T-helper 17 cell (primary cell): ENCODE results near the gene PPP2R3A. TPM values are rescaled to one million over a fixed set of nuclear protein-coding genes. Genes with fewer than 3 reads are reported as not detected.
A peak's percentile ranks its signal among the peaks of the same experiment; 100 is the strongest.

Source experiments
- ATAC-seq: fragments of 150-1000 bp; cut with Tn5 transposase; 2 replicates; pipeline ENCODE4 v1.10.0; 2021; ENCODE audit warnings: mild to moderate bottlenecking, moderate library complexity
- DNase-seq, 3 donors: peaks; one replicate each; pipeline versions ENCODE4 v3.0.0 to v3.0.0-alpha.2; 2020 to 2021
- H3K9me3 ChIP-seq: one replicate; pipeline ENCODE4 v1.7.0; 2013; ENCODE audit warnings: low read length, mild to moderate bottlenecking; ENCODE audit not compliant: control insufficient read depth, poor library complexity, severe bottlenecking
- H3K27ac Mint-ChIP-seq: one replicate; pipeline ENCODE4 v1.8.0; 2022; ENCODE audit warnings: mild to moderate bottlenecking, moderate library complexity, mixed read lengths
- H3K27me3 Mint-ChIP-seq: one replicate; pipeline ENCODE4 v1.8.0; 2022; ENCODE audit warnings: mixed read lengths
- H3K36me3 Mint-ChIP-seq: one replicate; pipeline ENCODE4 v1.8.0; 2022; ENCODE audit warnings: low read depth, mixed read lengths
- H3K4me1 Mint-ChIP-seq: one replicate; pipeline ENCODE4 v1.8.0; 2022; ENCODE audit warnings: mild to moderate bottlenecking, mixed read lengths
- H3K4me3 Mint-ChIP-seq: one replicate; pipeline ENCODE4 v1.8.0; 2022; ENCODE audit warnings: mild to moderate bottlenecking, moderate library complexity, mixed read lengths
- total RNA-seq, 4 donors: library from RNA in 2 of 4; stranded (reverse) in 2 of 4; gene quantifications; one replicate each; pipeline ENCODE4 v1.2.3 and lab custom pipeline; 2022 to 2026

Gene PPP2R3A
- total RNA-seq, 2 donors from 2014 or later: 0.13 to 0.17 TPM

DNA sequence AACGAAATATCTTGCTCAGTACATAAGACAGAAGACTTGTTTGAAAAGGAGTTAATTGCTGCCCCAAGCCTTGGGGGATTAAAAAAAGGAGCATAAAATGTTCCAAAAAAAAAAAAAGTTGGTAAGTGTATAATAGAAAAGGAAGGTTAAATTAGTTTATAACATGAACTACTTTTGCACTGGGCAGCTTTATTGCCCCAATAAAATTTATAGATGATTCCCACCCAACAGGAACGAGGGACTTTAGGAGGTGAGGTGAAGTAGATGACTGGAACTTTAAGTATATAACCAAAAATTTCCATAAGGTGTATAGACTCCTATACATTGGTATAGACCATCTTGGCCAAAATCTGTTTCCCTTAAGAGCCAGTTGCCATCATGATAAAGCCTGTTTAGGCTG, 14.8 kb downstream of the PPP2R3A start:
- Mint-ChIP-seq H3K36me3 (peaks cover 2% of the 10 kb centered on the region), H3K27me3 (peaks cover 22% of the 10 kb centered on the region), H3K4me1 (no peaks in the 10 kb centered on the region), H3K4me3 (no peak overlapping the region), H3K27ac (no peak overlapping the region)
- DNase-seq: no peak
- no peak for ATAC-seq
- H3K9me3 ChIP-seq: no peaks in the 10 kb centered on the region

DNA sequence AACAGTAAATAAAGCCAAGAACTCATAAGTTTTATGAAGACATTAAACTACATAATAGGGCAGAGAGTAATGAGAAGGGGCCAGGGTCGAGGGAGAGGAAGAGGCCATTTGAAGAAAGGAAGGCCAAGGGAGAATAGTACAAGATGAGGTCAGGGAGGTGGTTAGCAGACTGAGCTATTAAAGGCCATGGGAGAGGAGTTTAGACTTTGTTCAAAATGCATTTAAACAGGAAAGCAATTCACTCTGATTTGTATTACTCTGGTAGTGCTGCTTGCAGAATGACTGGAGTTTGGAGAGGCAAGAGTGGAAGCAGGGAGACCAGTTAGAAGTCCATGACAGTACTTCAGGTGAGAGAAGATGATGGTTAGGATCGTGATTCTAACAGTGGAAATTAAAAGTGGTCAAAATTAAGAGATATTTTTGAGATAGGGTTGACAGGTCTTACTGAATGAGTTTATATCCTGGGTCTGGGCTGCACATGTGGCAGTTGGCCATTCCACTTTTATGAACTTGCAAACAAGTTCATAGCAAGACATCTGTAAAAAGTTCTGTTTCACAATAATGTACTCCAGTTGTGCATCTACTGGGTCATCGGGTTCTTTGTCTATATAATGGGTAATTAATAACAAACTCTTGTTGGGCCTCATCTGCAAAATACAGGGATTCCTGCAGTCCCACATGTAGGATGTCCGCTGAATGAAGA, 16.3 kb downstream of the PPP2R3A start:
- DNase-seq: no peak
- Mint-ChIP-seq H3K27ac (no peak overlapping the region), H3K36me3 (no peaks in the 10 kb centered on the region), H3K27me3 (peaks cover 22% of the 10 kb centered on the region), H3K4me3 (no peak overlapping the region), H3K4me1 (no peaks in the 10 kb centered on the region)
- H3K9me3 ChIP-seq: no peaks in the 10 kb centered on the region
- no peak for ATAC-seq

DNA sequence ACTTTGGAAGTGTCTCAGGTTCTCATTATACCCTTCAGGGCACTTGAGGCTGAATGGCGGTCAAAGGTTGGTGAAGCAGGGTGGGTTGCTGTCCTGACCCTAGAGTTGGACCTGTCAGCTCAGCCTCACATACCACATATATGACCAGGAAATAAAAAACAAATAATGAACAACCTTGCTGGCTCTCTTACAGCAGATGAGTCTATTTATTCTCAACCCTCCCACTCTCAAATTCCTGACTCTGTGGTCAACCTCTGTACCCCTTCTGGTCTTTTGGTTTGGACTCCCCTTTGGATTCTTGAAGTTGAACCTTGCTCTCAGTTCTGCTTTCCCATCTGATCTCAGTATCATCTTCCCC, 16.9 kb downstream of the PPP2R3A start:
- no peak overlapping the region for H3K27ac Mint-ChIP-seq
- H3K4me1 Mint-ChIP-seq: no peaks in the 10 kb centered on the region
- H3K36me3 Mint-ChIP-seq: no peaks in the 10 kb centered on the region
- H3K4me3 Mint-ChIP-seq: no peak overlapping the region
- DNase-seq (no peak), ATAC-seq (no peak)
- no peaks in the 10 kb centered on the region for H3K9me3 ChIP-seq
- peaks cover 22% of the 10 kb centered on the region for H3K27me3 Mint-ChIP-seq

DNA sequence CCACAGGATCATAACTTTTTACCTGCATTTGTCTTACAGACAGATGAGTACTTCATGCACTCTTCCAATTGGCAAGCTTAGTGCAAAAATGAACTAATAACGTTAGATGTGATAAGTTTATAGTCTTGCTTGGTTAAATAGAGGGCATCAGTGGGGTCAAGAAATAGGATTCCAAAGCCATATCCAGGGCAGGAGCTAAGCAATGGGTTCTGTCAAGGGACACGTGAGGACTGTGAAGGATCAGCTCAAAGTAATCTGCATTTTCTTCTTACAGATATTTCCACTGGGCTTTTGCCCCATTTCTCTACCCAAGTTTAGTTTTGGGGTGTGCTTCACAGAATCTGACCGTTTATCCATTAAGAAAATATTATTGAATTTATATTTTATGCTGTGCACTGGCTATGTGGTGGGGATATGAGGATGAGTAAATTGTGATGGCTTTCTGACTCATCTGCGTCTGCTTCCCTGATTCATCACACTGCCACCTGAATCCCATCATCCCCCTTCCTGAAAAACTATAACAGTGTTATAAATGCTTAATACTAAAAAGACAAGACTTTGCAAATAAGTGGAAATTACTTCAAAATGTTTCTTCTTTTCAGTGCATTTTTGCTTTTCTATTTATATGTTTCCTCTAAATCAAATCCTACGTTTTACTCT, 17.5 kb downstream of the PPP2R3A start:
- Mint-ChIP-seq H3K4me1 (no peaks in the 10 kb centered on the region), H3K4me3 (no peak overlapping the region), H3K27ac (no peak overlapping the region), H3K27me3 (peaks cover 22% of the 10 kb centered on the region), H3K36me3 (no peaks in the 10 kb centered on the region)
- DNase-seq (no peak), ATAC-seq (no peak)
- no peaks in the 10 kb centered on the region for H3K9me3 ChIP-seq

DNA sequence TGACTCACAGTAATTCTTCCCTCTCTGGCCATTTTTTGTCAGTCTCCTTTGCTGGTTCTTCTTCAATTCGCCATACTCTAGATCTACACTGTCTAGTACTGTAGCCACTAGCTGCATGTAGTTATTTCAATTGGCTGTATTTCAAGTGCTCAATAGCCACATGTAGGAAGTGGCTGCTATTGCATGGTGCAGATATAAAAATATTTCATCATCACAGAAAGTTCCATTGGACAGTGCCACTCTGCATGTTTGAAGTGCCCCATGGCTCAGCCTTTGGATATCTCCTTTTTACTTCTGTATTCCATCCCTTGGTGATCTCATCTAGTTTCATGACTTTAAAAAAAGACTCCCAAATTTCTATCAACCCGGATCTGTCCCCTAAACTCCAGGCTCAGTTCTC, 22.1 kb downstream of the PPP2R3A start:
- Mint-ChIP-seq H3K4me1 (peaks cover 2% of the 10 kb centered on the region), H3K27me3 (peaks cover 18% of the 10 kb centered on the region), H3K4me3 (no peak overlapping the region), H3K36me3 (no peaks in the 10 kb centered on the region), H3K27ac (no peak overlapping the region)
- ATAC-seq (no peak), DNase-seq (no peak)
- H3K9me3 ChIP-seq: no peaks in the 10 kb centered on the region

DNA sequence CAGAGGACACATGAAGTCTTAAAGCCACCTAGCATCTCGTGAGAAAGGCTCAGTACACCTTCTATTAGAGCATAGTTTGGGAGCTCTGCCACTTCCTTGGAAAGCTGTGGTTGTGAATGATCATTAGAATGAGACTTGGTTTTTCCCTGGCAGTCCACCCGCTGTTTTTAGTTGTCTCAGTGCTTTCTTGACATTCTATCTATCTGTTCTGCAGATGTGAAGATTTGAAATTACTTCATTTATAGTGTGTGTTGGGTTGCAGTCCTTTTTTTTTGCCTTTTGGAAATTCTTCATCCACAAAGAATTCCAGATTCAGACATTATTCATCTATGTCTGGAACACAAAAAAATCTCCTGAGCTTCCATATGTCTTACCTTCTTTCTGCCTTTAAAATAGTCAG, 23.7 kb downstream of the PPP2R3A start:
- ATAC-seq: no peak
- Mint-ChIP-seq H3K27me3 (peaks cover 14% of the 10 kb centered on the region), H3K27ac (no peak overlapping the region), H3K36me3 (no peaks in the 10 kb centered on the region), H3K4me3 (no peak overlapping the region), H3K4me1 (peaks cover 2% of the 10 kb centered on the region)
- no peaks in the 10 kb centered on the region for H3K9me3 ChIP-seq
- DNase-seq: no peak

DNA sequence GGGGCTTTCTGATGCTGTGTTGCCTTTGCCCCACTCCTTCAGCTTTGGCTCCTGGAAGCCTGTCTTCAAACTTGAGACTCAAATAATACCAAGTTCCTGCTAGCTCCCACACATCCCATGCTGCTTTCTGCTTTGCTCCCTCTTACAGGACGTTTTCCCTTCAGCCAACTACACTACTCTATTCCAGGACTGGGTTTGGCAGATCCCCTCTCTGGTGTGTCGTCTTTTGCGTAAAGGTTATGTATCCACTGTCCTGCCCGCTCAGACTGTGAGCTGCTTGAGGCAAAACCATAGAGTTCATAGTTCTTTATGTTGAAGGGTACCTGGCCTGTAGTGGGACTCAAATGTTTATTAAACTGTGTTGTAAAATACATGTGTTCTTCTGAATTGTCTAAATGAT, 25.4 kb downstream of the PPP2R3A start:
- H3K27ac Mint-ChIP-seq: no peak overlapping the region
- H3K4me1 Mint-ChIP-seq: peaks cover 2% of the 10 kb centered on the region
- no peaks in the 10 kb centered on the region for H3K9me3 ChIP-seq
- no peaks in the 10 kb centered on the region for H3K36me3 Mint-ChIP-seq
- no peak for ATAC-seq
- peaks cover 20% of the 10 kb centered on the region for H3K27me3 Mint-ChIP-seq
- no peak overlapping the region for H3K4me3 Mint-ChIP-seq
- DNase-seq: no peak

DNA sequence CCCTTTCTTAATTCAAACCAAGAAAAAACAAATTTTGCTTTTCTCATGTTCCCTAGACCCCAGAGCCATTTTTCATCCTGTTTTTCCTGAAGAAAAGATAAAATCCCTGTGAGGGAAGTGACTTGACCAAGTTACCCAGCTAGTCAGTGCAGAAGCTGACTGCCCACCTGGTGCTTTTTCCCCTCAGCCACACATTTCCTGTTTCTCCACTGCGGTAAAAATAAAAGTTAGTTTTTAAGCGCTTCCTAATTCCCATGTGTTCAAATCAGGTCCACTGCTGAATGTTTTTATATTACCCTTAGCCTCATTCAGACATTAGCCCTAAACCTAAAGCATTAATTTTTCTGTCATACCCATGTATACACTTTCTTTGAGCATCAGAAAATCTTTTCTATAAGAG, 26.1 kb downstream of the PPP2R3A start:
- H3K27me3 Mint-ChIP-seq: peaks cover 20% of the 10 kb centered on the region
- no peak for ATAC-seq
- H3K9me3 ChIP-seq: no peaks in the 10 kb centered on the region
- no peak for DNase-seq
- no peak overlapping the region for H3K27ac Mint-ChIP-seq
- H3K4me1 Mint-ChIP-seq: peaks cover 2% of the 10 kb centered on the region
- H3K4me3 Mint-ChIP-seq: no peak overlapping the region
- no peaks in the 10 kb centered on the region for H3K36me3 Mint-ChIP-seq

DNA sequence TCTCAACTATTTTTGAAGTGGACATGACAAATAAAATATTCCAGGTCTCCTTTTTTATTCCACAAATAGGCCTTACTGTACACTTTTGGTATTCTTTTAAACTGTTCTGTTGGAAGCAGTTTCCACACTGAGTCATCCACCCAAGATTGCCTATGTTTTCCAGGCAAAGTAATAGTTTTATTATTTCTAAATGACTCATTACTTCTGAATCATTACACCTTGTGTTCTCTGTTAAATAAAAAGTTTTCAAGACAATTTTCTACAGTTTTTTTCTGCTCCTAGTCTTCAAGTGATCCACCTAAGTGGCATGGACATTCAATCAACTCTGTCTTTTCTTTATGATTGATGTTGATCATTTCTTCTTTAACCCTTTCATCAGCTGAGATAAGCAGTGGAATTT, 26.5 kb downstream of the PPP2R3A start:
- no peak for ATAC-seq
- peak overlapping the region; percentile 30 for H3K27ac Mint-ChIP-seq
- no peaks in the 10 kb centered on the region for H3K36me3 Mint-ChIP-seq
- no peak for DNase-seq
- no peaks in the 10 kb centered on the region for H3K9me3 ChIP-seq
- peaks cover 20% of the 10 kb centered on the region for H3K27me3 Mint-ChIP-seq
- no peak overlapping the region for H3K4me3 Mint-ChIP-seq
- peaks cover 2% of the 10 kb centered on the region for H3K4me1 Mint-ChIP-seq

DNA sequence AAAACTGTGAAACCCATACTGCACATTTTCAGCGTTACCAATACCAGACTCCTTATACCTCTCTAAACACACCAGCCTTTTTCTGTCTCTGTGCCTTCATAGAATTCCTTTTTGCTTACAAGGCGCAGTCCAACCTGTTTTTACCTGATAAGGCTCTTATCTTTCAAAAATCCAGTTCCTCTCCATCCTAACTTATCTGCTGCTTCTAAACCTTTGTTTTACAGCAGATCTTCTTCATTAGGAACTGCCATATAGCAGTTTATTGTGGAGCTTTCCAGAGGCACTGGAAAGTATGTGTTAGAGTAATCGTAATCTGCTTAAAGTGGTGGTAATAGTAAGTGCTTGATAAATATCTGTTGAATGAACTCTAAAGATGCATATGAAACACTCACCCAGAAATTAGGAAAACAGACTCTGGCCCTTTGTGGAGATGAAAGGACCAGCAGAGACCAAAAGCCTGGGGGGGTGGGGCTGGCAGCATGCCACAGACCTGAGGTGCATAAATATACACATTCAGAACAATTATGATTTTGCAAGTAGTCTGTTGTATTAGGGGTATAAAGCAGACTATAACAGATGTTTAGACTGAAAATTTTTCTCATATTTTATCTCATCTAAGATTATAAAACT, 29.3 kb downstream of the PPP2R3A start:
- Mint-ChIP-seq H3K4me3 (no peak overlapping the region), H3K27me3 (peaks cover 20% of the 10 kb centered on the region), H3K36me3 (no peaks in the 10 kb centered on the region), H3K27ac (no peak overlapping the region), H3K4me1 (peaks cover 2% of the 10 kb centered on the region)
- no peaks in the 10 kb centered on the region for H3K9me3 ChIP-seq
- no peak for ATAC-seq
- DNase-seq: no peak

DNA sequence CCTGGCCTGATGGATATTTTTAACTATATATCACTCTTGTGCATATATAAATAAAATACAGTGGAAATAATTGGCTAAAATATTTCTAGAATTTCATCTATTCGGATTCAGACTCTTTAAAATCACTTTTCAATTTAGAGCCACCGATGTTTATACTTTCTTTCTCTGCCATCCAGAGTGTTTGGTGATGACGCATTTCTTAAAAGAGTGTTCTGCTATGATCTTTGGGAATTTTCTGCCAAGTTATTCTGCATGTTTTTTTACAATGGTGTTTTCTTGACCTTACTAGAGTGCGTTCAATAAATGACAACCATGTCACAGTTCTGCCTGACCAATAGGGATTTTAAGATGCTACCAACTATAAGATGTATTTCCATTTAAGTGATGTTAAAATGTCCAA, 30.2 kb downstream of the PPP2R3A start:
- no peak for DNase-seq
- Mint-ChIP-seq H3K36me3 (peaks cover 2% of the 10 kb centered on the region), H3K27ac (no peak overlapping the region), H3K27me3 (peaks cover 17% of the 10 kb centered on the region), H3K4me1 (peaks cover 2% of the 10 kb centered on the region), H3K4me3 (no peak overlapping the region)
- no peak for ATAC-seq
- no peaks in the 10 kb centered on the region for H3K9me3 ChIP-seq

DNA sequence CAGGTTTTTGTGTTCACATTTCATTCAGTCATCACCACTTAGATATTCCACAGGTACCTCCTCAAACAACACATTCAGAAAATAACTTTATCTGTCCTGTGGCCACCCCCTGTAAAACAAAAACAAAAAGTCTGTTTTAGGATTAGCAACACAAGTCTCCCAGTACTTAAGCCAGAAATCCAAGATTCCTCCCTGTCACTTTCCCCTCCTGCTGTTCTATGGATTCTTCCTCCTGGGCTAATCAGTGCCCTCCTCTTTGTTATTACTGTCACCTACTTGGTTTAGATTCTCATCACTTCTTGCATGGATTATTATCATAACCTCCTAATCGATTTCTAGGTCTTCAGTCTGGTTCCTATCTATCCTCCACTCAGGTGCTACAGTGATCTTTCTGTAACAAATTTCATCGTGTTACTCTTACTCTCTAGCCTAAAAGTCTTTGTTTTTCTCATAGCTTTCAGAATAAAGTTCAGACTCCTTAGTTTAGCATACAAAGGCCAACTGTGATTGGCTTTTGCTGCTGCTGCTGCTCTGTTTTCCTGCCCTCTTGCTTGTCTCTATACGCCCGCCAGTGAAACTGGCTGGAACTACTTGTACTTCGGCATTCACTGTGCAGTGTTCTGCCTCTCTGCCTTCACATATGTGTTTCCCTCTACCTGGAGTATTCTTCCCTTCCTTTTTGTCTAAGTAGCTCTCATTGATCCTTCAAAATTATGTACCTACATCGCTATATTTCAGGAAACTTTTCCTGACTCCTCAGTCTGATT, 32.2 kb downstream of the PPP2R3A start:
- DNase-seq (no peak), ATAC-seq (no peak)
- Mint-ChIP-seq H3K4me1 (no peaks in the 10 kb centered on the region), H3K27ac (no peak overlapping the region), H3K27me3 (peaks cover 8% of the 10 kb centered on the region), H3K4me3 (no peak overlapping the region), H3K36me3 (peaks cover 2% of the 10 kb centered on the region)
- H3K9me3 ChIP-seq: no peaks in the 10 kb centered on the region

DNA sequence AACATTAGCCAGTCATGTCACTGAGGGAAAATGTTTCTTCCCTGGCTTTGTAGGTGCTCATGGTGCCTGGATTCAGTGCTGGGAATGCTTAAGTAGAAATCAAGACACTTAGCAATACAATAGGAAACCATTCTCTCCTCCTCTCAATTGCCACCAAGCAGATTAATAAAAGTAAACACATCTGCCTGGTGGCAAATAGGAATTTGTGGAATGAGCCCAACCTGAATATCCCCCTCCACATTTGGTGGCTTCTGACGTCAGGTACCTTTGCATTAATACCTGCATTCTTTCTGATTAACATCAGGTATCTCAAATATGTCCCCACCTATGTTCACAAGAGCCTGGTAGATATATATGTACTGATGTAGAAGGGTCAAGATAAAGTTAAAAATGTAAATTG, 42.7 kb downstream of the PPP2R3A start:
- H3K9me3 ChIP-seq: no peaks in the 10 kb centered on the region
- Mint-ChIP-seq H3K4me1 (no peaks in the 10 kb centered on the region), H3K27ac (no peak overlapping the region), H3K36me3 (no peaks in the 10 kb centered on the region), H3K27me3 (no peaks in the 10 kb centered on the region), H3K4me3 (no peak overlapping the region)
- no peak for DNase-seq
- no peak for ATAC-seq
